Measurements from ENCODE around the gene PLA2G3.
"Not testable (repeated sequence)": the region's sequence is repeated elsewhere in the genome, so short reads cannot be mapped to it uniquely, and the experiment has no call there.

PLA2G3 gene

DNA sequence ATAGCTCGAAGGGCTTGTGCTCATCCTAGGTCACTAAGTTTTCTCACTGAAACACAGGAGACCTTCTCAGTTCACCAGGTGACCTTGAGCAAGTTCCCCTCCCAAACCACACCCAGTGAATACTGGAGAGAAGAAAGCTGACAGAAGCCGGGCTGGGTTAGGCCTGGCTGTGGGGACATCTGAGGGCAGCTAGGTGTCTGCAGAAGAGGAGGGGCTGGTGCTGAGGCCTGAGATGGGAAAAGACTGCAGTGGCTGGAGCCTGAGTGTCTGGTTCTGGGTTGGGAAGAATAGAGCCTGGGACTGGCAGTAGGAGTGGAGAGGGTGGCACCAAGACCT, 18.1 kb downstream of the PLA2G3 start:
- no peak for DNase-seq

DNA sequence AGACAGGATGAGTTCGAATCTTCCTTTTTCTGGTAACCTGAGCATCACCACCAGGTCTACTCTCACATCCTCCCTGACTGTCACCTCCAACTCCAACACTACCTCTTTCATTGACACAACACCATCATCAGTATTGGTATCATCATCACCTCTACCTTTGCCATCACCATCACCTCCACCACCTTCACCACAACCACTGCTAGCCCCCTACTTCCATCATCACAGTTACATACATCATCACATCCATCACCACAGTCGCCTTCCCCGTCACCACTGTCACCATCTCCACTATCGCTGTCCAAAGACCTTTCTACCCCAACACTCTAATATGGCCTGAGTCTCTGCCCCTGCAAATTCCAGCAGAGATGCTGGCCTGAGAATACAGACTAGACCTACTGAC, 18.9 kb downstream of the PLA2G3 start:
- DNase-seq: no peak

DNA sequence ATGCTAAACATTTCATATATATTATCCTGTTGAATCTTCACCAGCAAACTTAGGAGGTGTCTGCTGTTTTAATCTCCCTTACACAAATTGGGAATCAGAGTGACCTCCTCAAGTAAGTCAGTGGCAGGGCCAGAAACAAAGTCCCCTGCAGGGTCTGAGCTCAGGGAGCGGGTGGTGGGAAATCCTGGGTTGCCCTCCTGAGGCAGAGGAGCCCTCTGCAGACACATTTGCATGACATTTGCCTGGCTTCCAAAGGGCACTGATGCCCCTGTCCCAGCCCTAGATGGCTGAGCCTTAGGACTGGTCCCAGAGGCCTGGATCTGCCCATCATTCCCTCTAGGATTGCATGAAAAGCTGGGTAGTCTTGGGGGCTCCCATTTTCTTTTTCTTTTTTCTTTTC, 19.7 kb downstream of the PLA2G3 start:
- no peak for DNase-seq

DNA sequence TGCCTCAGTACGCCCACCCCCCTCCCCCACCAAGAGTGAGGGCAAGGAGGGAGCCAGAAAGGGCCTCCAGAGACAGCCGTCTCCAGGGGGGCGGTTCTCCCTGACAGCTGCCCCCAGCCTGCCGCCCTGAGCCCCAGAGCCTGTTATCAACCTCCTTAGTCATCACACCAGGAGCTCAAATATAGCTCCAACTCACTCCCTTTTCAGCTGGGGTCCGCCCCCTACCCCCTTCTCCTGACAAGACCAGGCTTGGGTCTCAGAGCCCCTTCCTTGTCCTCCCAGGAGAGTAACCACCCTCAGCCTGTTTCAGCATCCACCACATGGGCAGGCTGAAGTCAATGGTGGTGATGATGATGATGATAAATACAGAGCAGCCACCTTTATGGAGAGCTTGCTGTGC, 20.1 kb downstream of the PLA2G3 start:
- DNase-seq: no peak

DNA sequence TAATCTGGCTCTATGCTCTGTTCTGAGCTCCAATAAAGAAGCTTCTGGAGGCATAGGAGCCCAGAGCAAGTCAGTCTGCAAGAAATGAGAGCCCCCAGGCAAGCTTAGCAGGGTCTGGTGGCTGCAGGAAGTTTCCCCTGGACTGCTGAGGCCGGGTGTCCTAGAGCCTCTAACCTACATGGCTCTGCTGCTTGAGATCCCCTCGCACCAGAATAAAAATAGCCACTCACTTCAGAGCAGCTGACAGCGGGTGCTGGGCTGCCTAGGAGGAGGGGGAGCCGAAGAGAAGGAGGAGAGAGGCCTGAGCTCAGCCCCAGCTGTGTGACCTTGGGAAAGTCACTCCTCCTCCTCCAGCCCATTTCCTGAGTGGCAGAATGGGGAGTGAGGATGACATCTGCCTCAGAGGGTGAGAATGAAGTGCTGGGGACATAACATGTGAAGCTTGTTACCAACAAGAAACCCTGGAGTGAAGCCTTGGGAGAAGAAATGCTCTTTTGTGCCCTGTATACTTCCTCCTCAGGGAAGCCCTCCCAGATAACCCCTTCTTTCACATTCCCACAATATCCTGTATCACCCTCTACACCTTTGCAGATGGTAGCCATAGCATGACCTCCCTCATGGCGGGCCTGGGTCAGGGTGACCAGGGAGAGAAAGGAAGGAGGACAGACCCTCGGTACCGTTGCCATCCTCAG, 21.1 kb downstream of the PLA2G3 start:
- DNase-seq: no peak

DNA sequence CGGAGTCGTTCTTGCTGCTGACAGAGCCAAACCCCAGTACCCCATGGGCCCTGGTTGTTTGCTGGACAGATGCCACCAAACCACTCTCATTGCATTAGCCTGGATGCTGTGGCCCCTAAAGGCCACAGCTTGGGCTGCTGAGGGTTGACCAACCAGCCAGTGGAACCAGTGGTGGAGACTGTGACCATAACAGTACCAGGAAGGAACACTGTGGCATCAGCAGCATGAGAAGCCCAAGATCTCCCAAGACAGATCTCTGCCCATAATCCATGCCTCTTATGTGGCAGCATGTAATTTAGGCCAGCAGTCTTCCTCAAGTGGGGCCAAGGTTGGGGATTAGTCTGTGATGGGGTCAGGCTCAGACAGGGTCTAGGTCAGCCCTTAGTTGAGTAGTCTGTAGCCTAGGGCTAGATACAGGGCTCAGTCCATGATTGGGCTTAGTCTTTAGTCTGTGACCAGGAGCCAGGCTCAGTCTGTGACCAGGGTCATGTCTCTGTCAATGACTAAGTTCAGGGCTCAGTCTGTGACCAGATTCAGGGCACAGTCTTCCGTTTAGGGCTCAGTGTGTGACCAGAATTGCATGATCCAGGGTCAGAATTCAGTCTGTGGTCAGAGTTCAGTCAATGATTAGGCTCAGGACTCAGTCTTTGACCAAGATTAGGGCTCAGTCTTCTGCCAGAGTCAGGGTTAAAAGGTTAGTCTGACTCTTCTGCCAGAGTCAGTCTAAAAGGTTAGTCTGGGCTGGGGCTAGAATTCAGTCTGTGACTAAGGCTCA, 22.1 kb downstream of the PLA2G3 start:
- DNase-seq: no peak

DNA sequence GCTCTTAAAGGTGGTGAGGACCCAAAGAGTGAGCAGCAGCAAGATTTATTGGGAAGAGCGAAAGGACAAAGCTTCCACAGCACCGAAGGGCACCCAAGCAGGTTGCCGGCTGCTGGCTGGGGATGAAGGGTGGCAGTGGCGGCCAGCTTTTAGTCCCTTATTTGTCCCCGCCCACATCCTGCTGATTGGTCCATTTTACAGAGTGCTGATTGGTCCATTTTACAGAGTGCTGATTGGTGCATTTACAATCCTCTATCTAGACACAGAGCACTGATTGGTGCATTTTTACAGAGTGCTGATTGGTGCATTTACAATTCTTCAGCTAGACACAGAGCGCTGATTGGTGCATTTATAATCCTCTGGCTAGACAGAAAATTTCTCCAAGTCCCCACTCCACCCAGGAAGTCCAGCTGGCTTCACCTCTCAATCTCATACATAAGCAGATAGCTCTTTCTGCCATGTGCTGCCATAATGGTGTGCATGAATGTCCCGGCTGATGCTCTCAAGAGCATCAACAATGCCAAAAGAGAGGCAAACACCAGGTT, 27.7 kb downstream of the PLA2G3 start:
- not testable (repeated sequence) for DNase-seq

DNA sequence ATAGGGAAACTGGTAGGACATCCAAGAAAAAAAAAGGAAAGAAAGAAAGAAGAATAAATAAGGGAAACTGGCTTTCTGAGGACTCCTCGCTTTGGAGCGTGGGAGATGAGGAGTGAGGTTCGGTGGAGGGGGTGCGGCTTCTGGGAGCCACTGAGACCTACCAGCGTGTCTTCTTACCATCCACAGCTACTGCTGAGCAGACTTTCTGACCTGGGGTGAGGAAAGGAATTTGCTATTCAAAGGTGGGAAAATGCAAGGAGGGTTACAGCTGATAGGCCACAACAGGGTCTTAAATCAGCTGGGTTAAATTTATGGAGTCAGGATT, 32.5 kb downstream of the PLA2G3 start:
- no peak for DNase-seq

DNA sequence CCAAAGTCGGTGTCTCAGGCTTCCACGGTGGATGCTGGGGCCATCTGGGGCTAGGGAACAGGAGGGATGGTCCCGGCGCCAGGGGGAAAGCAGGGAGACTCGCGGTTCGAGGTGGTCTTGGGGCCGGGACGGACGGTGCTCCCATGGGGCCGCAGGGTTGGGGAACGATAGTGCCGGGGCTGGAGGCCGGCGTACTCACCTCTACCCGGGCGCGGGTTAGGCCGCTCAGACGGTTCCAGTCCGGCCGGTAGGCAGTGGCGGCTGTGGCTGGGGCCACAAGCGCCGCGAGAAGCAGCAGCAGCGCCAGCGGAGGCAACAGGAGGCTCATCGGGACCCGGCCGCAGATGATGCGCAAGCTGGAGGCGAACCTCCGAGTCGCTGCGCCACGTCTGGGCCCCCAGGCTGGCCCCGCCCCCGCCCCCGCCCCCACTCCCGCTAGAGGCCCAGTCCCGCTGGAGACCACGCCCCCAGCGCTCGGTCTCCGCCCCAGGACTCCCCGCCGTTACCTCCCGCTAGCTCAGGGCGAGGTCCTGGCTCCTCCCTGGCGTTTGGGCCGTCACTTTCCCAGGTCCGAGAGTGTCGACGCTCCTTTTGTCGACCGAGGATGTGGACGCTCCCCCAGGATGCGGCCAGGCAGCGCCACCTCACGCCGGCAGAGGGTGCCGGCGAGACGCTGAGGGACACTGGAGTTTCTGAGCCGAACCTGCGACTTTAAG, 33.0 kb downstream of the PLA2G3 start, which contains the start of gene SELENOM:
TSS of gene SELENOM (minus strand) at position 391 of the 716 bp plus-strand sequence. CDS start at position 328, 63 bp downstream.
- peak; percentile 69 for DNase-seq

DNA sequence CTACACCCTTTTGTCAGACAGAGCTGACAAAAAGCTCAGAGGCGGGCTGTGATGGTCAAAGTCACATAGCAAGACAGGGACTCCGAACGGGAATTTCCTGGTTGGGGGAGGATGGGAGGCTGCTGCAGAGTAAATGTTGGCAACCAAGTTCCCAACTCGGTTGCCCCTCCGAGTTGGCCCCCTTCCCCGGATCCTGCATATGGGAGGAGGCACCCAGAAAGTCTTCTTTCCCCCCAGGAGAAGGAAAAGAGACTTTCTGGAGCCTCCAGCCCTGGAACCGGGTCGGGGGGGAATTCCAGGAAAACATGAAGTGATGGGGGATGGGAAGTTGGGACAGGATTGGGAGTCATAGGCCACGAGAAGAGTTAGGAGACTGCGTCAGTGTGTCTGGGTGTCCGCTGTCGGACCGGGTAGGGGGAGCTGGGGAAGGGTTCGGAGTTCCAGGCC, 33.6 kb downstream of the PLA2G3 start:
- no peak for DNase-seq

DNA sequence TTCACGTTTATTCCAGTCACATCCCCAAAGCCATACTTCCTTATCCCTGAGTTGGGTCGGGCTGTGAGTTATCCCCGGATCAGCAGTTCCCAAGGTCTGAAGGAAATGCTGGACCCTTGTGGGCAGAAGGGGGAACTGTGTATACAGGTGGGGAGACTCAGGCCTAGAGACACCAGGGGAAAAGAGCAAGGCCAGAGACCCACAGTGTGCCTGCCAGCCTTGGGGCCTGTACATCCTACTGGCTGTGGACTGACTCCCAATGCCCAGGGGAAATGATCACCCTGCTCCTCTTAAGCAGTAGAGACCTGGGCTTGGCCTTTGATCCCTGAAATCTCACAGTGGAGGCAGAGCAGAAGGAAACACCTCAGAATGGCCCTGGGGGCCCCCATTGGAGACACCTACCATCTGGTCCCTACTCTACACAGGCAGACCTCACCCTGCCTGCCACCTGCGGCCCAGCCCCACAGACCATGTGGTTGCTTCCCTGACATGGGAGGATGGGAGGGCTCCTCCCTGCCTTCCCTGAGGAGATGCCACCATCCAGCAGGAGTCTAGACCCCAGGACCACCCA, 34.2 kb downstream of the PLA2G3 start:
- no peak for DNase-seq

DNA sequence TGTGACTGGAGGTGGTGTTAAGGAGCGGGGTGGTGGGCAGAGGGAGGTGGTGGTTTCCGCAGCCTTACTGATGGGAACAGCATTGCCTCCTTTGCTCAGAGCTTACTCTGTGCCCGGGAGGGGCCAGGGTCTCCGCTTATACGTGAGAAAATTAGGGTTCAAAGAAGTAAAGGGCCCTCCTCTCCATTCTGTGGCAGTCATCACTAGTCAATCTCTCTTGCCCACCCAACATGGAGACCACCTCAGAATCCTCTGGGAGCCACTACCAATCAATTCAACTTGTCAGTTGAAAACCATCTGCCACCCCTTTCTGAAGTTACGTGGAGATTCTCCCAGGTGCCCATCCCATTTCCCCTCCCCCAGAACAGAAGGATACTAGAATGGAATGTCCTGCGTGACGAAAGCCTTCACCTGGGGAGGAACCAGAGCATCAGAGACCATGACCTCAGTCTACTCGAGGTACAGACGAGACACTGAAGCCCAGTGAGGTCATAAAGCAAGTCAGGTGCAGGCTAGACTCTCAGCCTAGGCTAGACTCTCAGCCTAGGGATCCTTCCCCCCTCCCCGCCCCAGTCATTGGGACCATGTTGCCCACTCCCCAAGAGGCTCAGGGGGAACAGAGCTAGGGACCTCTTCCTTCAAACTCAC, 34.9 kb downstream of the PLA2G3 start:
- DNase-seq: no peak

DNA sequence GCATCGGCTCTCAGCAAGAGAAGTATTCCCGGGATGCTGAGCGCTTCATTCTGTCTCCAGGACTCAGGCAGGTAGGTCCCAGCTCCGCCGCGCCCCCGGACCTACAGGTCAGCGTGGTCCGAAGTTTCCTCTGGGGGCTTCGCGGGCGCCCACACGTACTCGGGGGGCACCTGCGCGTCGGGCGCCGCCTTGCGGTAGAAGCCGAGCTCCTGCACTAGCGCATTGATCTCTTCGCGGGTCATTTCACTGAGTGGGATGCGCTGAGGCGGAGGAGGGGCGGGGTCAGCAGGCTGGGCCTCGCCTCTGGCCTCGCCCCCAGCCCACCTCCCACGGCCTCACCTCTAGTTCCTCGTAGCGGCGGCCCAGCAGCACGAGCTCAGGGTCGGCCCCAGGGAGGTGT, 35.4 kb downstream of the PLA2G3 start:
- DNase-seq: no peak

DNA sequence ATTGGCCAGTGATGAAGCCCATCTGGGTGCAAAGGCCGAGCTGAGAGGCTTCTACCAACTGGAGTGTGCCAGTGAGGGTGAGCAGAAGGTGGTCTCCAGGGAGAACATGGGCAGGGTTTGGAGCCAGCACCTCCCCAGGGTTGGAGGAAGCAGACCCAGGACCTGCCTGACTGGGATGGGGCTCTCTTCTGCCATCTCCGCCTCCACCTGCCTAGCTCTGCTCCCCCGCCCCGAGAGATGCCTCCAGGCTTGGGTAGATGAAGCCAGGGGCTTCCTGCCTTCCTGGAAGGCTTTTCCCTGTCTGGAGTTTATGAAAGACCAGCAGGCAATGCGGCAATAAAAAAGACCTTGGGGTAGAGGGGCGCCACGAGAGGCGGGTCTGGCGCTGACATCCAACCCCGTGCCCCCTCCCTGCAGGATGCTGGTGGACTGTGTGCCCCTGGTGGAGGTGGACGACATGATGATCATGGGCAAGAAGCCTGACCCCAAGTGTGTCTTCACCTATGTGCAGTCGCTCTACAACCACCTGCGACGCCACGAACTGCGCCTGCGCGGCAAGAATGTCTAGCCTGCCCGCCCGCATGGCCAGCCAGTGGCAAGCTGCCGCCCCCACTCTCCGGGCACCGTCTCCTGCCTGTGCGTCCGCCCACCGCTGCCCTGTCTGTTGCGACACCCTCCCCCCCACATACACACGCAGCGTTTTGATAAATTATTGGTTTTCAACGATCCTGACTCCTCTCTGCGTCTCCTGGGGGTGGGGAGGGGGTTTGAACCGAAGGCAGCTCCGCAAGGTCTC, 36.2 kb downstream of the PLA2G3 start:
- no peak for DNase-seq

DNA sequence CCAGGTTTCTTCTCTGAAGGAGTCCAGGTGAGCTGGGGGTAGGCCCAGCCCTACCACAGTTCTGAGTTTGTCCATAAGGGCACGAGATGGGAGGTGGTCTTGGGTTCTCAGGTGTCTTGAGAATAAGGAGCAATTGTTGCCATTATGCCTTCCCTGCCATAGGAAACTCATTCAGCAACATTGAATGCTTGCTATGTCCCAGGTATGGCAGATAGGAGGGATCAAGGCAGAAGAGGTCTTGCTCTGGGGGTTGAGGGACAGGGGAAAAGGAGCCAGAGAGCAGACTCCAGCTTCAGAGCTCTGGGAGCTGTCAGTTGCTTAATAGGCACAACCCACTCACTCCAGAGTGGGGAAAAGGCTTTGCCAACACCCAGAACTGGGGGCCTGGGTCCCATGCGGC, 37.2 kb downstream of the PLA2G3 start:
- no peak for DNase-seq

DNA sequence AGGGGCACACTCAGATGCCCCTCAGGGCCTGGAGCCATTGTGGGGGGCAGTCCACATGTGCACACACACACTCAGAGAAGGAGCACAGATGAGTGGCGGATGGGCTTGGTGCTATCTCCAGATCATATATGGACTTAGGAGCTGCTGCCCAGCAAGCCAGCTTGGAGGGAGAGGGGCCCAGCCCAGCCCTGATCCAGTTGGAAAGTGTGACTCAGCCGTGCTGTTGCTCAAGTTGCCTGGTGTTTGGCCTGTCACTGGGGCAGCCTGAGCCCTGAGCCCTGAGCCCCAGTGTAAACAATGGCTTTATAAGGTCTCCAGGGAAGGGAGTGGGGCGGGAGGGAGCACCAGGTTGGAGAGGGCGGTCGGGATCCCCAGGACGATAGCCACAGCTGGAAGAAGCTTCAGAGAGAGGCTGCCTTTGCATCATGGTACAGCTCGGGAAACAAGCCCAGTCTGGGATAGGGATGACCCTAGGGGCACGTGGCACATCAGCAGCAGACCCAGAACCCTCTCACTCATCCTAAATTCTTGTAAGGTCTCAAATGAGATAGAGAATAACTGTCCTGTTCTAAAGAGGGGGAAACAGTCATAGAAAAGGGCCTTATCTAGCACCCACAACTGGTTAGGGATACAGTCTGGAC, 37.7 kb downstream of the PLA2G3 start:
- DNase-seq: no peak

DNA sequence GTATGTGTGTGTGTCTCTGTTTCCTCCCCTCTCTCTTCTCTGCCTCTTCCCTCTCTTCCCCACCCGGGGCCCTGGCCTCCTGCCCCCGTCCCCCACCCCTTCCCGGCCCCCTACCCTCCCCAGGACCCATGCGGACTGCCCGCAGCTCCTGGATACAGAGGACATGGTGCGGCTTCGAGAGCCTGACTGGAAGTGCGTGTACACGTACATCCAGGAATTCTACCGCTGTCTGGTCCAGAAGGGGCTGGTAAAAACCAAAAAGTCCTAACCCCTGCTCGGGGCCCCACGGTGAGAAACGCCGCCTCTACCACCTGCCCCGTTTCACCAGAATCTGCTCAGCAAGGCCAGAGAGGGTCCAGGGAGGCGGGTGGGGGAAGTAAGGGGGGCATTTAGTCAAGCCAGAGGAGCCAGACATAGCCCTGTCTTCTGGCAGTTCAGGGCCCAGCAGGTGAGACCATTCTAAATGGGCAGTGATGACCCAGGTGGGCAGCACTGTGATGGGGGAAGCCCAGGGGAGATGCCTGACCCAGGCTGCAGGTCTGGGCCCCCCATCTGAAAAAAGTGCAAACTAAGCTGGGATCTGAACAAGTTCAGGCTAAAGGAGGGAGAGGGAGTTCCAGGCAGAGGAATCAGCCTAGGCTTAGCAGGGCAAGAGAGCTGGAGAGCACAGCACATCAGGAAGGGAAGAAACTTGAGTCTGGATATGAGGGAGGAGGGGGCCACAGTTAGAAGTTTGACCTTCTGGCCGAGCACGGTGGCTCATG, 39.4 kb downstream of the PLA2G3 start:
- DNase-seq: no peak

DNA sequence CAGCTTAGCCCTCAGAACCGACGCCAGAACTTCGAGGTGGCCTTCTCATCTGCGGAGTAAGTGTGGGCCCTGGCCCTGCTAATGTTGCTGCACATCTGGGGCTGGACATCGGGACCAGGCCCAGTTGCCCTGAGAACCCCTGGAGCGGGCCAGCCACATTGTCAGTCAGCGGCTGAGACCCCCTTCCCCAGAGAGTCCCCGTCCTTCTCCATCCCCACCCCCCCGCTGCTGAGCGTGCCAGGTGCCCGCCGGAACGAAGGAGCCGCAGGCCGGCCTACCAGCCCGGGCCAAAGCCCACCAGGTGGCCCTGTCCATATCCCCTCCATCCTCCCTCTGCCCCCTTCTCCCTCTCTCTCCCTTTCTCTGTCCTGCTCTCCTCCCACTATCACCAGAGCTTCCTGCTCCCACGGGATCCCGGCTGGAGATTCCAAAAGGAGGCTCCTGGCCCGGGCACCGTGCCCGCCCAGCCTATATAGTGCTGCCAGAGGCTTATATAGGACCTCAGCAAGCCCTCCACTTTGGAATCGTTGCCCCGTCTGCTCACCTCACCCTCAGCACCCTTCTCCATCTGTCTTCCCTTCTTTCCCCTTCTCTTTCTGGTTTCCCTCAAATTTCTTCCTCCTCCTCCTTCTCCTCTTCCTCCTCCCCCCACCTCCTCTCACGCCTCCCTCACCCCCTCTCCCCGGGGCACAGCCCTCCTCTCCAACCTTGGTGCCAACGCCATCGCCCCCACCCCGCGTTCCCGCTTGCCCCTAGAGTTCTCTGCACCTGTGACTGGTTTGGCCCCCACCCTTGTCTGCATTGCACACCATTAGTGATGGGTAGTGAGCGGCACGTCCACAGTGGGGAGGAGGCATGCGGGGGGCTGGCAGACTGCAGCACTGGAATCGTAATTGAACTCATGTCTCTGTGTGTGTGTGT, 40.2 kb downstream of the PLA2G3 start:
- DNase-seq: no peak

DNA sequence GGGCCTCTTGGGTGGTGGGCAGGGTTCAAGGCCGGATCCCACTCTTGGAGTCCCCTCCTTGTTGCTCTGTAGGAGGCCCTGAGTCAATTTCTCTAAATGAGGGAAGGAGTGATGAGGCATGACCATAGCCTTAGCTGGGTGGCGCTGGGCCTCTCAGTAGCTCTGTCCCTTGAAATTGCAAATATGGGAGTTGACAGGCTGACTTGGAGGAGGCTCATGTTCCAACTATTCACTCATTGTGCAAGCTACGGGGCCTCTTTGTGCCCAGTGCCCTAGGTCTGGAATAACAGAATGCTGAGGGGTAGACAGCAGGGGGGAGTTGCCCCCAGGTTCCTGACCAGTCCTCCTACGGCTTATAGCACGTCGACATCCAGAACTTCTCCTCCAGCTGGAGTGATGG, 40.9 kb downstream of the PLA2G3 start:
- no peak for DNase-seq
